Progenitor cell of endocrine pancreas (in vitro differentiated cells): ENCODE results near the gene DTNBP1. TPM values are rescaled to one million over a fixed set of nuclear protein-coding genes. Genes with fewer than 3 reads are reported as not detected.

Source experiments
- DNase-seq: peaks from one replicate; pipeline ENCODE4 v3.0.0; 2021; ENCODE audit warnings: low spot score; ENCODE audit not compliant: unreplicated experiment
- H3K27ac Mint-ChIP-seq: 2 replicates; pipeline ENCODE4 v1.8.0; 2021; ENCODE audit warnings: mild to moderate bottlenecking, moderate library complexity, mixed read lengths
- H3K27me3 Mint-ChIP-seq: 2 replicates; pipeline ENCODE4 v1.8.0; 2021; ENCODE audit warnings: mixed read lengths
- H3K36me3 Mint-ChIP-seq: 2 replicates; pipeline ENCODE4 v1.8.0; 2022; ENCODE audit warnings: mixed read lengths; ENCODE audit not compliant: insufficient read depth
- H3K4me1 Mint-ChIP-seq: 2 replicates; pipeline ENCODE4 v1.8.0; 2021; ENCODE audit warnings: low read depth, mixed read lengths
- H3K4me3 Mint-ChIP-seq: 2 replicates; pipeline ENCODE4 v1.8.0; 2021; ENCODE audit warnings: low read depth, mild to moderate bottlenecking, moderate library complexity, mixed read lengths
- H3K9me3 Mint-ChIP-seq: 2 replicates; pipeline ENCODE4 v1.8.0; 2021; ENCODE audit warnings: low read depth, mixed read lengths
- CTCF ChIP-seq: fragments of 200-600 bp; sonication (generic); IDR thresholded peaks from one replicate; pipeline ENCODE4 v1.5.0; 2021; ENCODE audit warnings: antibody characterized with exemption, mild to moderate bottlenecking; ENCODE audit not compliant: unreplicated experiment
- total RNA-seq: library from RNA; stranded (reverse); gene quantifications from 2 replicates; pipeline ENCODE4 v1.2.1, GENCODE V29; 2021

Gene DTNBP1
- total RNA-seq, 1 donor from 2014 or later = 17.7 TPM

- no peak for TF ChIP-seq CTCF
- Mint-ChIP-seq H3K4me3 (no peak overlapping the region), H3K4me1 (peaks cover 4% of the 10 kb centered on the region)
Measured at GRCh38 chr6:15553031-15553430, 109.8 kb downstream of the DTNBP1 start.

GRCh38 chr6:15551798-15552197 is 111.0 kb downstream of the DTNBP1 start:
- Mint-ChIP-seq H3K9me3 (no peaks in the 10 kb centered on the region), H3K36me3 (no peaks in the 10 kb centered on the region), H3K27ac (no peak overlapping the region), H3K27me3 (no peaks in the 10 kb centered on the region), H3K4me3 (no peak overlapping the region), H3K4me1 (peaks cover 8% of the 10 kb centered on the region)
- TF ChIP-seq CTCF = no peak
- no peak for DNase-seq

More at GRCh38 chr6:15553031-15553430, 109.8 kb downstream of the DTNBP1 start:
- H3K27ac Mint-ChIP-seq = no peak overlapping the region
- H3K27me3 Mint-ChIP-seq = no peaks in the 10 kb centered on the region
- H3K36me3 Mint-ChIP-seq = no peaks in the 10 kb centered on the region
- DNase-seq = no peak
- H3K9me3 Mint-ChIP-seq = no peaks in the 10 kb centered on the region

- H3K27ac Mint-ChIP-seq = no peak overlapping the region
- H3K27me3 Mint-ChIP-seq = no peaks in the 10 kb centered on the region
- H3K36me3 Mint-ChIP-seq = no peaks in the 10 kb centered on the region
- DNase-seq = no peak
- H3K9me3 Mint-ChIP-seq = no peaks in the 10 kb centered on the region
- no peak for TF ChIP-seq CTCF
- H3K4me1 Mint-ChIP-seq = peaks cover 10% of the 10 kb centered on the region
- H3K4me3 Mint-ChIP-seq = no peak overlapping the region
Measured at GRCh38 chr6:15551262-15551661, 111.6 kb downstream of the DTNBP1 start.

GRCh38 chr6:15550546-15551123 is 112.2 kb downstream of the DTNBP1 start:
- DNase-seq = no peak
- Mint-ChIP-seq H3K27me3 (no peaks in the 10 kb centered on the region), H3K4me3 (no peak overlapping the region), H3K4me1 (peaks cover 10% of the 10 kb centered on the region), H3K9me3 (no peaks in the 10 kb centered on the region), H3K36me3 (no peaks in the 10 kb centered on the region), H3K27ac (no peak overlapping the region)
- TF ChIP-seq CTCF = no peak

- Mint-ChIP-seq H3K27ac (no peak overlapping the region), H3K4me3 (no peak overlapping the region), H3K9me3 (no peaks in the 10 kb centered on the region), H3K36me3 (no peaks in the 10 kb centered on the region), H3K4me1 (peaks cover 10% of the 10 kb centered on the region), H3K27me3 (no peaks in the 10 kb centered on the region)
- no peak for TF ChIP-seq CTCF
- no peak for DNase-seq
Measured at GRCh38 chr6:15549371-15549770, 113.5 kb downstream of the DTNBP1 start.
